K562 (cell line): ENCODE measurements around the gene KLHL29. TPM values are rescaled to one million over a fixed set of nuclear protein-coding genes. Genes with fewer than 3 reads are reported as not detected.

Experiments
- ATAC-seq: fragments of 200-7000 bp; cut with Tn5 transposase; 3 replicates; pipeline ENCODE4 v1.9.1; 2020; ENCODE audit warnings: moderate library complexity
- BruUV-seq: library from RNA; stranded (reverse); fragments of 400-500 nt; replicated peaks from 2 replicates; lab custom pipeline; 2021; lab: Mats Ljungman, UMichigan
- CTCF ChIA-PET: fragments of 300-600 bp; formaldehyde crosslinking; extraction: SDS; loops from one replicate; lab custom pipeline; 2021; ENCODE audit warnings: low intra/inter-chr PET ratio; lab: Yijun Ruan, JAX
- POLR2A ChIA-PET: fragments of 300-600, 350-650 bp; sonication (Branson Sonifier 250); formaldehyde crosslinking; extraction: SDS; loops from one replicate; lab custom pipeline; 2021; ENCODE audit warnings: antibody characterized with exemption, inconsistent platforms; lab: Yijun Ruan, JAX
- DNase-seq, 4 experiments: peaks; one replicate each; pipeline versions ENCODE4 v3.0.0 to v3.0.0-alpha.2; 2011 to 2018; ENCODE audit warnings: low spot score in 3 of 4, mixed read lengths in 3 of 4; ENCODE audit errors: extremely low read depth in 1 of 4
- FAIRE-seq: peaks from 2 replicates; lab custom pipeline; 2011; peaks lifted over from hg19 to GRCh38; lab: Jason Lieb, UNC
- H2AFZ ChIP-seq: 2 replicates; pipeline ENCODE4 v1.6.0; 2011; ENCODE audit warnings: low read depth, low read length, control low read depth, inconsistent platforms
- H3K27ac ChIP-seq: fragments of 200-600 bp; 3 replicates; pipeline ENCODE4 v1.8.0; 2011; ENCODE audit warnings: low read depth, mild to moderate bottlenecking, control low read depth, inconsistent platforms, low read length, moderate library complexity, mixed read lengths; ENCODE audit errors: extremely low read depth
- H3K27me3 ChIP-seq, 2 experiments: fragments of 300-600 bp in 1 of 2; 2 replicates in 1 of 2; 3 replicates in 1 of 2; pipeline versions ENCODE4 v1.6.0 to v1.8.0; 2011; ENCODE audit warnings: inconsistent platforms in 2 of 2, low read length in 2 of 2, mild to moderate bottlenecking in 1 of 2, mixed read lengths in 1 of 2, moderate library complexity in 1 of 2; ENCODE audit not compliant: control insufficient read depth in 2 of 2, insufficient read depth in 2 of 2
- H3K36me3 ChIP-seq: fragments of 300-600 bp; 3 replicates; pipeline ENCODE4 v1.8.0; 2011; ENCODE audit warnings: mild to moderate bottlenecking, low read length, inconsistent platforms; ENCODE audit not compliant: control insufficient read depth, insufficient read depth
- H3K4me1 ChIP-seq, 2 experiments: fragments of 200-600 bp in 1 of 2; replicated peaks in 1 of 2; 2 replicates in 1 of 2; 3 replicates in 1 of 2; pipeline versions ENCODE4 v1.5.1 to v1.8.0; 2011; ENCODE audit warnings: inconsistent platforms in 2 of 2, low read length in 2 of 2, mild to moderate bottlenecking in 1 of 2, mixed read lengths in 1 of 2, moderate library complexity in 1 of 2; ENCODE audit not compliant: control insufficient read depth in 2 of 2, insufficient read depth in 2 of 2
- H3K4me2 ChIP-seq: 2 replicates; pipeline ENCODE4 v1.6.1; 2011; ENCODE audit warnings: low read length, control low read depth, inconsistent platforms, mixed read lengths; ENCODE audit not compliant: insufficient read depth
- H3K4me3 ChIP-seq: fragments of 200-600 bp; sonication (generic), shearing (Covaris generic); 2 replicates; pipeline ENCODE4 v1.5.1; 2016; ENCODE audit warnings: control low read depth, inconsistent platforms
- H3K79me2 ChIP-seq: fragments of 200-600 bp; 3 replicates; pipeline ENCODE4 v1.8.0; 2011; ENCODE audit warnings: low read length, inconsistent platforms; ENCODE audit not compliant: control insufficient read depth, insufficient read depth
- H3K9ac ChIP-seq, 2 experiments: 2 replicates each; pipeline versions ENCODE4 v1.6.0 to v1.6.1; 2011; ENCODE audit warnings: low read depth in 2 of 2, low read length in 2 of 2, control low read depth in 1 of 2, inconsistent platforms in 1 of 2, mild to moderate bottlenecking in 1 of 2, mixed read lengths in 1 of 2; ENCODE audit not compliant: insufficient read depth in 1 of 2
- H3K9me1 ChIP-seq: one replicate; pipeline ENCODE4 v1.6.0; 2011; ENCODE audit warnings: inconsistent platforms, mild to moderate bottlenecking, low read length, moderate library complexity; ENCODE audit not compliant: control insufficient read depth, insufficient read depth
- H3K9me3 ChIP-seq: replicated peaks from 2 replicates; pipeline ENCODE4 v1.5.1; 2011; ENCODE audit warnings: low read depth, low read length, inconsistent platforms; ENCODE audit not compliant: control insufficient read depth, insufficient read depth
- H4K20me1 ChIP-seq: replicated peaks from 2 replicates; pipeline ENCODE4 v1.6.1; 2011; ENCODE audit warnings: low read length, inconsistent platforms, mixed read lengths; ENCODE audit not compliant: control insufficient read depth, insufficient read depth
- EP400 ChIP-seq: fragments of 450-650 bp; IDR thresholded peaks from 2 replicates; pipeline ENCODE4 v1.6.1; 2017; ENCODE audit warnings: antibody characterized with exemption, mild to moderate bottlenecking, moderate library complexity
- ETS2 ChIP-seq: IDR thresholded peaks from 2 replicates; pipeline ENCODE4 v1.6.1; 2016; ENCODE audit warnings: borderline replicate concordance, missing genetic modification characterization, mild to moderate bottlenecking, moderate library complexity, missing compliant biosample characterization; ENCODE audit not compliant: poor library complexity, severe bottlenecking
- EZH2 ChIP-seq: IDR thresholded peaks from 2 replicates; pipeline ENCODE4 v1.6.1; 2012; ENCODE audit warnings: low read depth, mild to moderate bottlenecking, inconsistent platforms, low read length, borderline replicate concordance
- FOXA1 ChIP-seq: fragments of 450-650 bp; IDR thresholded peaks from 2 replicates; pipeline ENCODE4 v1.6.1; 2016; ENCODE audit warnings: mild to moderate bottlenecking, borderline replicate concordance
- KDM1A ChIP-seq, 2 experiments: fragments of 450-650 bp; IDR thresholded peaks; 2 replicates each; pipeline ENCODE4 v1.6.1; 2016; ENCODE audit warnings: mild to moderate bottlenecking in 2 of 2
- MAZ ChIP-seq, 2 experiments: fragments of 450-650 bp in 1 of 2; sonication (generic) in 1 of 2; formaldehyde crosslinking; IDR thresholded peaks in 1 of 2; conservative IDR thresholded peaks in 1 of 2; 2 replicates each; pipeline versions ENCODE4 v1.4.0 to v1.5.0; 2020; ENCODE audit warnings: mild to moderate bottlenecking in 1 of 2, missing genetic modification reagents in 1 of 2
- NR2F6 ChIP-seq: fragments of 450-650 bp; formaldehyde crosslinking; IDR thresholded peaks from 2 replicates; pipeline ENCODE4 v1.4.0; 2020; ENCODE audit warnings: mild to moderate bottlenecking
- OTX1 ChIP-seq: fragments of 450-650 bp; formaldehyde crosslinking; IDR thresholded peaks from 2 replicates; pipeline ENCODE4 v1.4.0; 2022; ENCODE audit warnings: mild to moderate bottlenecking
- SRSF9 ChIP-seq: fragments of 200-400 bp; formaldehyde crosslinking; IDR thresholded peaks from 2 replicates; pipeline ENCODE4 v1.6.1; 2017; ENCODE audit warnings: low read depth, low read length, borderline replicate concordance
- ZNF384 ChIP-seq: IDR thresholded peaks from 2 replicates; pipeline ENCODE4 v1.6.1; 2012; ENCODE audit warnings: low read depth, low read length, improper control_type of control experiment
- ZZZ3 ChIP-seq: fragments of 450-650 bp; IDR thresholded peaks from 2 replicates; pipeline ENCODE4 v1.6.1; 2016; ENCODE audit warnings: antibody characterized with exemption, mild to moderate bottlenecking, moderate library complexity
- WGBS: fragments of 100-300 bp; shearing (Covaris generic); methylation state at CpG from one replicate; pipeline ENCODE4 v1.1.6; 2016; ENCODE audit warnings: low coverage, mixed read lengths; ENCODE audit not compliant: insufficient coverage; ENCODE audit errors: missing lambda C conversion rate; 5-methylcytosine and 5-hydroxymethylcytosine counted together
- in situ Hi-C: fragments of 300-500 bp; cut with MboI; formaldehyde crosslinking; loops from 4 replicates; pipeline ENCODE4 v1.15.0; 2018; ENCODE audit warnings: inconsistent platforms, mixed read lengths
- intact Hi-C: fragments of 100-400 bp; cut with micrococcal nuclease; formaldehyde crosslinking; loops from 2 replicates; pipeline ENCODE4 v1.14.2; 2022
- polyA plus RNA-seq, 8 experiments: library from polyadenylated mRNA; depleted of rRNA in 4 of 8; stranded (reverse) in 5 of 8; unstranded in 3 of 8; fragments of >200 nt; fragmentation: Nextera tagmentation in 2 of 8; fragmentation: Illumina TruSeq in 1 of 8; extraction: Ambion mirVana in 2 of 8; extraction: Trizol in 1 of 8; gene quantifications; 2 replicates each; pipeline versions ENCODE4 v1.2.1 to v1.2.3, GENCODE V29; 2011 to 2014; ENCODE audit warnings: inconsistent platforms in 1 of 8, missing spikeins in 1 of 8
- total RNA-seq, 7 experiments: library from RNA; depleted of rRNA in 6 of 7; stranded (reverse); fragments of >200 nt in 6 of 7; fragmentation: Illumina TruSeq in 2 of 7; extraction: Trizol in 2 of 7; gene quantifications; 2 replicates each; pipeline versions ENCODE4 v1.2.1 to v1.2.3, GENCODE V29; 2011 to 2021; ENCODE audit warnings: low replicate concordance in 1 of 7

Gene KLHL29
- total and polyA plus RNA-seq, 9 of the 15 experiments (the other 6 are each of a cell fraction or from before 2014, with no cell fraction given): 0.03 to 0.31 (median 0.08) TPM; not detected in 1

DNA sequence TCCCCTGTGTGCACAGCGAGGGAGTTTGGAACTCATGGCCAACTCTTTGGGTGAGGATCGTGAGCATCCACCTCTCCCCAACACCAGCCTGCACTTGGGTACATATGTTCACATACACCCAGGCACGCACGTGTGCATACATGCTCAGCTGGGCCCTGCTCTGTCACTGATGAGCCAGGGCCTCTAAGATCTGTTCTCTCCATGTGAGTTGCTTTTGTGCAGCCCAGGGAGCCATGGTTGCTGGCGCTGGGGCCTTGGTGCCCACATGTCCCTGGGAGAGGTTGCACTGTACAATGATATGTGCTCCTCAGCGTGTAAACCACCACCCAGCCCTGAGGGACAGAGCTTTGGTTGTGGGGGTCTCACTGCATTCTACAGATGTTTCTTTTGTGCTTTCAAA is 44.1 kb downstream of the KLHL29 start:
- ATAC-seq: no peak
- BruUV-seq: no TSS peak
- no peak overlapping the region for H3K9ac ChIP-seq
- no peak for DNase-seq
- peaks cover 23 to 71% of the 10 kb centered on the region in 2 experiments; a peak in 4 of 5 replicates for H3K27me3 ChIP-seq
- no peak for FAIRE-seq
- H3K79me2 ChIP-seq: no peaks in the 10 kb centered on the region
- no peak overlapping the region for H3K4me2 ChIP-seq
- TF ChIP-seq EP400 (no peak), NR2F6 (CRISPR knock-in tag) (no peak), EZH2 (no peak), ZZZ3 (no peak), ETS2 (tag) (no peak), SRSF9 (no peak), FOXA1 (no peak), OTX1 (CRISPR knock-in tag) (no peak), ZNF384 (no peak), MAZ (CRISPR knock-in tag; conservative IDR thresholded peaks at IDR 0.05 in 1 of 2, IDR thresholded peaks at IDR 0.05 in 1 of 2) (no peak), KDM1A (IDR thresholded peaks at IDR 0.05) (no peak)
- no peak overlapping the region for H2AFZ ChIP-seq
- 3% methylated on average over 4 of the region's 6 CpGs for WGBS
- intact Hi-C loops: no loop called here
- H3K4me1 ChIP-seq: no peaks in the 10 kb centered on the region
- in situ Hi-C loops: no loop called here
- no peaks in the 10 kb centered on the region for H3K9me1 ChIP-seq
- H3K4me3 ChIP-seq: no peak overlapping the region
- ChIA-PET CTCF (no interaction called here), POLR2A (interaction anchor here (0.6 to 1.0 kb wide), 2 partner anchors 9 to 11 kb away, joined by 3 read pairs; no protein-coding TSS in a partner anchor)
- no peaks in the 10 kb centered on the region for H3K9me3 ChIP-seq
- no peak overlapping the region for H3K27ac ChIP-seq
- no peaks in the 10 kb centered on the region for H4K20me1 ChIP-seq
- no peaks in the 10 kb centered on the region for H3K36me3 ChIP-seq
